Mesenchymal stem cell (in vitro differentiated cells and primary cell): ENCODE data around the gene TRIL.

Source experiments
- DNase-seq: peaks from one replicate; pipeline ENCODE4 v3.0.0-alpha.2; 2013
- H2AFZ ChIP-seq: one replicate; pipeline ENCODE4 v1.6.1; 2013; ENCODE audit warnings: low read depth, mild to moderate bottlenecking, control low read depth, inconsistent platforms, low read length, moderate library complexity
- H2AK5ac ChIP-seq: 2 replicates; pipeline ENCODE4 v1.6.1; 2013; ENCODE audit warnings: low read length, moderate library complexity, mild to moderate bottlenecking, inconsistent platforms; ENCODE audit not compliant: severe bottlenecking
- H2BK120ac ChIP-seq: one replicate; pipeline ENCODE4 v1.6.1; 2013; ENCODE audit warnings: low read depth, mild to moderate bottlenecking, inconsistent platforms, low read length, moderate library complexity
- H2BK12ac ChIP-seq, 2 experiments: one replicate each; pipeline ENCODE4 v1.6.1; 2013; ENCODE audit warnings: inconsistent platforms in 2 of 2, low read length in 2 of 2, mild to moderate bottlenecking in 2 of 2, moderate library complexity in 2 of 2, control low read depth in 1 of 2
- H2BK15ac ChIP-seq: one replicate; pipeline ENCODE4 v1.6.1; 2013; ENCODE audit warnings: mild to moderate bottlenecking, low read depth, inconsistent platforms; ENCODE audit not compliant: poor library complexity, severe bottlenecking
- H2BK5ac ChIP-seq: 2 replicates; pipeline ENCODE4 v1.6.1; 2013; ENCODE audit warnings: low read depth, mild to moderate bottlenecking, low read length, control low read depth, inconsistent platforms; ENCODE audit not compliant: poor library complexity, severe bottlenecking
- H3K14ac ChIP-seq, 2 experiments: one replicate each; pipeline ENCODE4 v1.6.1; 2013; ENCODE audit warnings: inconsistent platforms in 2 of 2, low read length in 2 of 2, control low read depth in 1 of 2, mild to moderate bottlenecking in 1 of 2, moderate library complexity in 1 of 2
- H3K18ac ChIP-seq, 2 experiments: one replicate each; pipeline ENCODE4 v1.6.1; 2013; ENCODE audit warnings: inconsistent platforms in 2 of 2, low read length in 2 of 2, control low read depth in 1 of 2, low read depth in 1 of 2, mild to moderate bottlenecking in 1 of 2
- H3K23ac ChIP-seq, 2 experiments: one replicate each; pipeline ENCODE4 v1.6.1; 2013; ENCODE audit warnings: inconsistent platforms in 2 of 2, low read length in 2 of 2, mild to moderate bottlenecking in 2 of 2, moderate library complexity in 2 of 2, control low read depth in 1 of 2
- H3K27ac ChIP-seq: 2 replicates; pipeline ENCODE4 v1.5.1; 2013; ENCODE audit warnings: mild to moderate bottlenecking, moderate library complexity, low read length, control low read depth, inconsistent platforms; ENCODE audit not compliant: poor library complexity, severe bottlenecking
- H3K27me3 ChIP-seq, 2 experiments: 2 replicates each; pipeline versions ENCODE4 v1.6.1 to v1.7.0; 2013; ENCODE audit warnings: low read length in 2 of 2, mild to moderate bottlenecking in 2 of 2, moderate library complexity in 2 of 2, control low read depth in 1 of 2, inconsistent platforms in 1 of 2; ENCODE audit not compliant: control insufficient read depth in 1 of 2, insufficient read depth in 1 of 2
- H3K36me3 ChIP-seq, 2 experiments: 2 replicates each; pipeline versions ENCODE4 v1.6.1 to v1.7.0; 2013; ENCODE audit warnings: low read length in 2 of 2, control low read depth in 1 of 2, inconsistent platforms in 1 of 2, low read depth in 1 of 2, mild to moderate bottlenecking in 1 of 2; ENCODE audit not compliant: insufficient read depth in 2 of 2, control insufficient read depth in 1 of 2
- H3K4ac ChIP-seq, 2 experiments: one replicate each; pipeline ENCODE4 v1.6.1; 2013; ENCODE audit warnings: inconsistent platforms in 2 of 2, low read length in 2 of 2, mild to moderate bottlenecking in 2 of 2, moderate library complexity in 2 of 2, control low read depth in 1 of 2, low read depth in 1 of 2
- H3K4me1 ChIP-seq: 2 replicates; pipeline ENCODE4 v1.6.1; 2013; ENCODE audit warnings: low read depth, low read length, control low read depth; ENCODE audit not compliant: control insufficient read depth, insufficient read depth
- H3K4me2 ChIP-seq: 2 replicates; pipeline ENCODE4 v1.6.1; 2013; ENCODE audit warnings: low read length, mild to moderate bottlenecking, inconsistent platforms; ENCODE audit not compliant: poor library complexity, severe bottlenecking
- H3K4me3 ChIP-seq, 2 experiments: 2 replicates each; pipeline versions ENCODE4 v1.5.1 to v1.7.0; 2013; ENCODE audit warnings: low read length in 2 of 2, mild to moderate bottlenecking in 2 of 2, control low read depth in 1 of 2, low read depth in 1 of 2; ENCODE audit not compliant: insufficient read depth in 1 of 2
- H3K79me1 ChIP-seq: replicated peaks from 2 replicates; pipeline ENCODE4 v1.6.1; 2013; ENCODE audit warnings: mild to moderate bottlenecking, control low read depth, low read length, inconsistent platforms; ENCODE audit not compliant: poor library complexity, severe bottlenecking
- H3K9ac ChIP-seq: 2 replicates; pipeline ENCODE4 v1.7.0; 2013; ENCODE audit warnings: mild to moderate bottlenecking, low read length, moderate library complexity
- H3K9me3 ChIP-seq: 2 replicates; pipeline ENCODE4 v1.7.0; 2013; ENCODE audit warnings: mild to moderate bottlenecking, low read length; ENCODE audit not compliant: control insufficient read depth
- H4K8ac ChIP-seq: one replicate; pipeline ENCODE4 v1.6.1; 2013; ENCODE audit warnings: inconsistent platforms, mild to moderate bottlenecking, low read length, moderate library complexity
- H4K91ac ChIP-seq: one replicate; pipeline ENCODE4 v1.6.1; 2013; ENCODE audit warnings: mild to moderate bottlenecking, low read length, inconsistent platforms
- WGBS: methylation state at CpG from one replicate; pipeline ENCODE4 v1.1.7; 2013; ENCODE audit warnings: mixed read lengths; 5-methylcytosine and 5-hydroxymethylcytosine counted together

TRIL gene

DNA sequence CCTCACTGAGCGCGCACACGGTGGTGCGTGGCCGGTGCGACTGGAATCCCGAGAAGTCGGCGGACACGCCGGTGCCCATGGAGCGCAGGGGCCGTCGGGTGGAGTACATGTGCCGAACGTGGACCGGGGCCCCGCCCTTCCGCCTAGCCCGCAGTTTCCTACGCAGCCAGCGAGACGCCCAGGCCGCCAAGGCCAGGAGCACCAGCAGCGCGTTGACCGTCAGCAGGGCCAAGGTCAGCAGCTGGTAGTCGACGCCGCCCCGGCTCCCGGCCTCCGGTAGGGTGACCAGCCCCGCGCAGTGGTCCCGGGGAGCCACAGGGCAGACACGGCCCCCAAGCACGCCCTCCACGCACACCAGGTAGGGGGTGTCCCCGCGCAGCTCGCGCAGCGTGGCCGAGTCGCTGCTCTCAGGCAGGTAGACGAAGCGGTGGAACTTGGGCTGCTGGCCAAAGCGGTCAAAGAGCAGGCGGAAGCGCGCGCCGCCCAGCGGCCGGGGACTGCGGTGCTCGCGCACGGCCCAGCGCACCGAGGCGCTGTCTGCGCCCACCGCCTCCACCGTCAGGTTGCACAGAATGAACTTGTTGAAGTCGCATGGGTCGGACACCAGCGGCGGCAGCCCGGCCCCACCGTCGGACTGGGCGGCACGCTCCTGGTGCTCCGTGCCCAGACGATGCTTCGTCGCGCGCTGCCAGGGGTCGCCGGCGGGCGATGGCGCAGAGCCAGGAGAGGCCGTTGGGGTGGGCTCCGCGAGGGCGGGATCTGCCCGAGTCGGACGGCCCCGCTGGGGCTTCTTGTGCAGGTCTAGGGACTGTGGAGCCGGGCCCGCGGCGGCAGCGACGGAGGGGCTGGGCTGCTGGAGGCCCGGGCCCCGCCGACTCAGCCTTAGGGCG lies 2.2 kb downstream of the TRIL start:
- no peak overlapping the region for H2BK5ac ChIP-seq
- H3K14ac ChIP-seq: peak overlapping the region in 1 of 2 experiments; percentile 96
- H3K27ac ChIP-seq: no peak overlapping the region
- H2BK120ac ChIP-seq: peak overlapping the region; percentile 88
- peak overlapping the region; percentile 68 for H2AFZ ChIP-seq
- H3K9me3 ChIP-seq: peaks cover 2% of the 10 kb centered on the region
- H2BK15ac ChIP-seq: peak overlapping the region; percentile 29
- H3K79me1 ChIP-seq: no peaks in the 10 kb centered on the region
- peak overlapping the region; percentile 19 for H3K9ac ChIP-seq
- H3K4me1 ChIP-seq: peaks cover 30% of the 10 kb centered on the region
- peaks cover 44 to 56% of the 10 kb centered on the region in 2 experiments for H3K27me3 ChIP-seq
- peak overlapping the region; percentile 65 to 92 for H3K18ac ChIP-seq
- H4K8ac ChIP-seq: peak overlapping the region; percentile 97
- DNase-seq: peak; percentile 55
- H2BK12ac ChIP-seq: peak overlapping the region; percentile 52 to 100
- H4K91ac ChIP-seq: peak overlapping the region; percentile 85
- WGBS: 9% methylated on average over 97 of the region's 104 CpGs
- peak overlapping the region; percentile 15 to 89 for H3K4ac ChIP-seq
- H3K36me3 ChIP-seq: peaks cover 0 to 8% of the 10 kb centered on the region in 2 experiments
- peak overlapping the region; percentile 72 for H3K4me2 ChIP-seq
- peak overlapping the region; percentile 37 to 75 for H3K4me3 ChIP-seq
- H3K23ac ChIP-seq: peak overlapping the region; percentile 42 to 66
- no peak overlapping the region for H2AK5ac ChIP-seq

DNA sequence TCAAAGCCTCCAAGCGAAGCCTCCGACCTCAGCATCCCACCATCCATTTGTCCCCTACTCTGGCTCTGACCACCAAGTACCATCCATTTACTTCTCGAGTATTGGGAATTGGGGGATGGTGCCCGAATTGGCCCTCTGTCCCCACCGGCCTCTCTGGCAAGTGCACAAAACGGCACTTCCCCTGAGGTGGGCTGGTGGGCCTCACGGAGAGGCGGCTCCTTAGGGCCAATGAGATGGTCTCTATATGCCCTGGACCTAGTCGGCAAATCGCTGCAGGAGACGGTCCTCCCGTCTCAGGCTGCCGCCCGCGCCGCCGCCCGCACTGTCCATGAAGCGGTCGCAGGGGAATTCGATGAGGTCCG lies 2.8 kb downstream of the TRIL start:
- Histone ChIP-seq H3K4me3 (peak overlapping the region; percentile 1 to 75), H3K36me3 (peaks cover 0 to 8% of the 10 kb centered on the region in 2 experiments)
- WGBS: 53% methylated on average over 22 of the region's 22 CpGs

DNA sequence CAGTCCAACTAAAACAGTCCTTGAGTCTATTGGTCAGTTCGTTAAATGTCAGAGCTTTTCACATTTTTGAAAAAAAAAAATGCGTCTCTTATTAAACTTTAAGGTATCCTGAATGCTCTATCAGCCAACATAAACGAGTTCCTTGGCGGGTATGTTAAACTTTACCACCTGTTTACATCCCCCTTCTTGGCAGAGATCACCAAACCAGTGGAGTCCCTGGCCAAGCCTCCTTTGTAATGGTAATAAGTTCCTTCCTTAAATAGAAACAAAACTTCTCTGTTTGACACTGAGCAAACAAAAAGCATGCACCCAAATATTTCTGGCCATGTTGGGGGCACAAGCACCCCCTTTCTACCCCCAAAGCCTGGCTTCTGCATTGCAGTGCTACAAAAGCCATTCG lies 3.2 kb downstream of the TRIL start:
- no peak overlapping the region for H3K23ac ChIP-seq
- H3K18ac ChIP-seq: peak overlapping the region; percentile 55 to 89
- H3K9me3 ChIP-seq: no peaks in the 10 kb centered on the region
- WGBS: 75% methylated on average over 5 of the region's 5 CpGs
- H3K27ac ChIP-seq: no peak overlapping the region
- no peak overlapping the region for H2BK5ac ChIP-seq
- no peak overlapping the region for H4K8ac ChIP-seq
- peaks cover 0 to 8% of the 10 kb centered on the region in 2 experiments for H3K36me3 ChIP-seq
- DNase-seq: no peak
- H4K91ac ChIP-seq: no peak overlapping the region
- H2AFZ ChIP-seq: no peak overlapping the region
- no peak overlapping the region for H2BK120ac ChIP-seq
- H3K4me1 ChIP-seq: peaks cover 30% of the 10 kb centered on the region
- peak overlapping the region in 1 of 2 experiments; percentile 15 for H3K4ac ChIP-seq
- H2AK5ac ChIP-seq: no peak overlapping the region
- no peak overlapping the region for H3K4me3 ChIP-seq
- H3K79me1 ChIP-seq: no peaks in the 10 kb centered on the region
- no peak overlapping the region for H2BK15ac ChIP-seq
- no peak overlapping the region for H3K9ac ChIP-seq
- peaks cover 41 to 52% of the 10 kb centered on the region in 2 experiments for H3K27me3 ChIP-seq
- no peak overlapping the region for H3K4me2 ChIP-seq
- no peak overlapping the region for H2BK12ac ChIP-seq
- H3K14ac ChIP-seq: no peak overlapping the region

More for the DNA sequence above, 2.8 kb downstream of the TRIL start:
- Histone ChIP-seq H2BK15ac (no peak overlapping the region), H3K18ac (peak overlapping the region; percentile 55 to 89), H2AFZ (peak overlapping the region; percentile 36), H2BK120ac (no peak overlapping the region), H4K8ac (no peak overlapping the region), H3K4me1 (peaks cover 30% of the 10 kb centered on the region), H4K91ac (peak overlapping the region; percentile 85), H2BK5ac (no peak overlapping the region), H3K9me3 (peaks cover 2% of the 10 kb centered on the region), H3K27ac (no peak overlapping the region), H3K4me2 (no peak overlapping the region), H3K14ac (peak overlapping the region in 1 of 2 experiments; percentile 96), H2AK5ac (no peak overlapping the region), H3K79me1 (no peaks in the 10 kb centered on the region), H3K4ac (peak overlapping the region in 1 of 2 experiments; percentile 15), H3K9ac (no peak overlapping the region), H2BK12ac (peak overlapping the region; percentile 52 to 100), H3K27me3 (peaks cover 41 to 55% of the 10 kb centered on the region in 2 experiments), H3K23ac (peak overlapping the region in 1 of 2 experiments; percentile 54)
- DNase-seq: no peak

DNA sequence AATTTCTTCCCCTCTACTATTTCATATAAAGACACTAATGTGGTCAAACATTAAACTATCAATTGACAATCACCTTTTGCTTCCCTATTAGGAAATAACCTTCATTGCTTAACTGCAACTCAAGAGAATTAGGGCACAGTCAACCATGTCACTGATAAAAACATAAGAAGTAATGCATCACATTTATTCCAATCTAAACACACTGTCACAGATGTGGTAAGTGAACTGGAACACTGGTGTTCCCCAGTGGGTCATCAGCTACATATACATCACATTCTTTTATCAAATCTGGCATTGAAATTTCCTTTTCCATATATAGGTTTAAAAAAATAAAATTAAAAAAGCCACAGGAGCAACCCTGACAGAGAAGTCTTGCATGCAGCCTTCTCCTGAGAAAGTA lies 3.7 kb downstream of the TRIL start:
- H3K4me1 ChIP-seq: peaks cover 32% of the 10 kb centered on the region
- no peak overlapping the region for H4K91ac ChIP-seq
- no peak overlapping the region for H2BK15ac ChIP-seq
- no peak overlapping the region for H3K4ac ChIP-seq
- H3K36me3 ChIP-seq: peaks cover 0 to 8% of the 10 kb centered on the region in 2 experiments
- H3K18ac ChIP-seq: no peak overlapping the region
- no peak overlapping the region for H2BK12ac ChIP-seq
- no peak overlapping the region for H2AFZ ChIP-seq
- peak; percentile 59 for DNase-seq
- H3K79me1 ChIP-seq: no peaks in the 10 kb centered on the region
- H3K23ac ChIP-seq: no peak overlapping the region
- no peak overlapping the region for H3K27ac ChIP-seq
- no peak overlapping the region for H3K9ac ChIP-seq
- H2AK5ac ChIP-seq: no peak overlapping the region
- H4K8ac ChIP-seq: no peak overlapping the region
- H3K9me3 ChIP-seq: no peaks in the 10 kb centered on the region
- no peak overlapping the region for H2BK120ac ChIP-seq
- H3K14ac ChIP-seq: no peak overlapping the region
- H3K4me3 ChIP-seq: no peak overlapping the region
- no peak overlapping the region for H3K4me2 ChIP-seq
- H2BK5ac ChIP-seq: no peak overlapping the region
- H3K27me3 ChIP-seq: peaks cover 41 to 48% of the 10 kb centered on the region in 2 experiments
